Osteocyte (in vitro differentiated cells): Measurements from ENCODE around the gene MTMR4. TPM values are rescaled to one million over a fixed set of nuclear protein-coding genes. Genes with fewer than 3 reads are reported as not detected.
"Not testable (repeated sequence)": the region's sequence is repeated elsewhere in the genome, so short reads cannot be mapped to it uniquely, and the experiment has no call there.

Experiments used
- DNase-seq: peaks from one replicate; pipeline ENCODE4 v3.0.0; 2021; ENCODE audit warnings: mixed read lengths; ENCODE audit not compliant: unreplicated experiment; ENCODE audit errors: extremely low spot score
- H3K27ac Mint-ChIP-seq: one replicate; pipeline ENCODE4 v1.8.0; 2021; ENCODE audit warnings: mild to moderate bottlenecking, mixed read lengths; ENCODE audit not compliant: unreplicated experiment
- H3K27me3 Mint-ChIP-seq: one replicate; pipeline ENCODE4 v1.8.0; 2021; ENCODE audit warnings: mixed read lengths; ENCODE audit not compliant: unreplicated experiment
- H3K36me3 Mint-ChIP-seq: one replicate; pipeline ENCODE4 v1.8.0; 2021; ENCODE audit warnings: mixed read lengths; ENCODE audit not compliant: unreplicated experiment
- H3K4me1 Mint-ChIP-seq: one replicate; pipeline ENCODE4 v1.8.0; 2021; ENCODE audit warnings: mixed read lengths; ENCODE audit not compliant: unreplicated experiment
- H3K4me3 Mint-ChIP-seq: one replicate; pipeline ENCODE4 v1.8.0; 2021; ENCODE audit warnings: mild to moderate bottlenecking, moderate library complexity, mixed read lengths; ENCODE audit not compliant: unreplicated experiment
- H3K9me3 Mint-ChIP-seq: one replicate; pipeline ENCODE4 v1.8.0; 2021; ENCODE audit warnings: mixed read lengths; ENCODE audit not compliant: unreplicated experiment
- total RNA-seq: library from RNA; stranded (reverse); gene quantifications from 2 replicates; pipeline ENCODE4 v1.2.1, GENCODE V29; 2021
- TF ChIP-seq, protein P1 (sequence below): fragments of 200-600 bp; sonication (generic); IDR thresholded peaks from 2 replicates; pipeline ENCODE4 v1.5.0; 2021; ENCODE audit warnings: antibody characterized with exemption, mild to moderate bottlenecking, moderate library complexity

The MTMR4 gene
- total RNA-seq, 1 donor from 2014 or later = 47.4 TPM

GRCh38 chr17:58506354-58507080 is 7.9 kb downstream of the MTMR4 start:
- Mint-ChIP-seq H3K27me3 (no peaks in the 10 kb centered on the region), H3K4me1 (no peaks in the 10 kb centered on the region), H3K9me3 (no peaks in the 10 kb centered on the region), H3K36me3 (peaks cover 57% of the 10 kb centered on the region), H3K4me3 (no peak overlapping the region), H3K27ac (no peak overlapping the region)
- TF ChIP-seq, protein P1, sequence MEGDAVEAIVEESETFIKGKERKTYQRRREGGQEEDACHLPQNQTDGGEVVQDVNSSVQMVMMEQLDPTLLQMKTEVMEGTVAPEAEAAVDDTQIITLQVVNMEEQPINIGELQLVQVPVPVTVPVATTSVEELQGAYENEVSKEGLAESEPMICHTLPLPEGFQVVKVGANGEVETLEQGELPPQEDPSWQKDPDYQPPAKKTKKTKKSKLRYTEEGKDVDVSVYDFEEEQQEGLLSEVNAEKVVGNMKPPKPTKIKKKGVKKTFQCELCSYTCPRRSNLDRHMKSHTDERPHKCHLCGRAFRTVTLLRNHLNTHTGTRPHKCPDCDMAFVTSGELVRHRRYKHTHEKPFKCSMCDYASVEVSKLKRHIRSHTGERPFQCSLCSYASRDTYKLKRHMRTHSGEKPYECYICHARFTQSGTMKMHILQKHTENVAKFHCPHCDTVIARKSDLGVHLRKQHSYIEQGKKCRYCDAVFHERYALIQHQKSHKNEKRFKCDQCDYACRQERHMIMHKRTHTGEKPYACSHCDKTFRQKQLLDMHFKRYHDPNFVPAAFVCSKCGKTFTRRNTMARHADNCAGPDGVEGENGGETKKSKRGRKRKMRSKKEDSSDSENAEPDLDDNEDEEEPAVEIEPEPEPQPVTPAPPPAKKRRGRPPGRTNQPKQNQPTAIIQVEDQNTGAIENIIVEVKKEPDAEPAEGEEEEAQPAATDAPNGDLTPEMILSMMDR = no peak
- DNase-seq = no peak

- Mint-ChIP-seq H3K36me3 (peaks cover 46% of the 10 kb centered on the region), H3K4me3 (no peak overlapping the region), H3K4me1 (no peaks in the 10 kb centered on the region), H3K27me3 (no peaks in the 10 kb centered on the region), H3K27ac (no peak overlapping the region), H3K9me3 (no peaks in the 10 kb centered on the region)
- TF ChIP-seq, protein P1 = no peak
- DNase-seq = no peak
Observed at GRCh38 chr17:58504826-58505351, 9.5 kb downstream of the MTMR4 start.

DNA sequence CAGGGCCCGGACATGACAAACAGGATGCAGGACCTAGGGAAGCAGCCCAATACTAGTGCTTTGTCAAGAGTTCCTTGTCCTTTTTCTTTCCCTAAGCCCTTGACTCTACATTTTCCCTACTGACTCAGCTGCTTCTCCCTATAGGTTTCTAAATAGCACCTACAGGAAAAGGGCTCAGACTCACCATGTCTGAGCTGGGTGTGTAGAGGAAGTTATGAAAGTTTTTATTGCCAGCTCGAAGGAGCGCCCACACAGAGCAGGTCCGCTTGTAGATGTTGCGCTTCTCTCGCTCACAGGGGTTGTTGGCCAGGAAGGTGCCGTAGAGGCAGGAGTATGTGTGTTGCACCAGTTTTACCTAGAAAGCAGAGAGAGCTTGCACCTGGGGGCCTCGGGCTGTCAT is 10.6 kb downstream of the MTMR4 start:
- no peak for DNase-seq
- Mint-ChIP-seq H3K27me3 (no peaks in the 10 kb centered on the region), H3K4me1 (no peaks in the 10 kb centered on the region), H3K9me3 (no peaks in the 10 kb centered on the region), H3K27ac (no peak overlapping the region), H3K36me3 (peaks cover 49% of the 10 kb centered on the region), H3K4me3 (no peak overlapping the region)
- TF ChIP-seq, protein P1 = no peak

DNA sequence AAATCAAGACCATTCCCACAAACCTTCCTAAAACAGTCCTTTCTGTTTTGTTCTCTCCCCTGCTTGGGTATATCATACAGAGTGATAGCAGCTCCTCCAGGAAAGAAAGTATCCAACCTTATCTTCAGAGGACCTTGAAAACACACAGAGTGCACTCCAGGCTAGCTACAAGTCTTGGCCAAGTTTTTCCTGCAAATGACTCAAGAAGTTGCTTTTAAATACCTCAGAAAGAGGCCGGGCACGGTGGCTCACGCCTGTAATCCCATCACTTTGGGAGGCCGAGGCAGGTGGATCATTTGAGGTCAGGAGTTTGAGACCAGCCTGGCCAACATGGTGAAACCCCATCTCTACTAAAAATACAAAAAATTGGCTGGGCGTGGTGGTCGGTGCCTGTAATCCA is 11.3 kb downstream of the MTMR4 start:
- H3K27ac Mint-ChIP-seq, H3K9me3 Mint-ChIP-seq, H3K4me1 Mint-ChIP-seq, DNase-seq, H3K4me3 Mint-ChIP-seq, H3K27me3 Mint-ChIP-seq: not testable (repeated sequence)
- peaks cover 52% of the 10 kb centered on the region for H3K36me3 Mint-ChIP-seq

- Mint-ChIP-seq H3K27ac (no peak overlapping the region), H3K4me1 (no peaks in the 10 kb centered on the region), H3K36me3 (peaks cover 45% of the 10 kb centered on the region), H3K9me3 (no peaks in the 10 kb centered on the region), H3K4me3 (no peak overlapping the region), H3K27me3 (no peaks in the 10 kb centered on the region)
- no peak for DNase-seq
- TF ChIP-seq, protein P1 = no peak
Observed at GRCh38 chr17:58501451-58501850, 13.0 kb downstream of the MTMR4 start.
